ENCODE results near the gene ZNF428. TPM values are rescaled to one million over a fixed set of nuclear protein-coding genes. Genes with fewer than 3 reads are reported as not detected.
"Not testable (repeated sequence)": the region's sequence is repeated elsewhere in the genome, so short reads cannot be mapped to it uniquely, and the experiment has no call there.

Gene ZNF428
- total and polyA plus RNA-seq, 9 donors = 11.6 to 69.0 (median 43.1) TPM

DNA sequence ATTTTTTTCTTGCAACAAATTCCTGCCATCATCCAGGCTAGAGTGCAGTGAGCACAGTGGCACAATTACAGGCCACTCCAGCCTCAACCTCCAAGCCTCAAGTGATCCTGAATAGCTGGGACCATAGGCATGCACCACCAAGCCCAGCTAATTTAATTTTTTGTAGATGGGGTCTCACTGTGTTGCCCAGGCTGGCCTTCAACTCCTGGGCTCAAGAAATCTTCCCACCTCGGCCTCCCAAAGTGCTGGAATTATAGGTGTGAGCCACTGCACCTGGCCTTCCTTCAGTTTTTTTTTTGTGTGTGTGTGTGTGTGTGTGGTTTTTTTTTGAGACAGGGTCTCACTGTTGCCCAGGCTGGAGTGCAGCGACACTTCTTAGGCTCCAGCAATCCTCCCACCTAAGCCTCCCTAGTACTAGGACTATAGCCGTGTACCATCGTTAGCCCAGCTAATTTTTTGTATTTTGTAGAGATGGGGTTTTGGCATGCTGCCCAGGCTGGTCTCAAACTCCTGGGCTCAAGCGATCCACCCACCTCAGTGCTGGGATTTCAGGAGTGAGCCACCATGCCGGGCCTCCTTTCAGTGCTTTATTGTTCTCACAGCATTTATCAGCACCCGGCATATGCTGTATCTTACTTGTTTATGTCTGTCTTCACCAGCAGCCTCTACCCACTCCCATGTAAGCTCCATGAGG lies 13.4 kb downstream of the ZNF428 start:
- H3K27ac ChIP-seq = no peak overlapping the region
- H3K36me3 ChIP-seq = no peaks in the 10 kb centered on the region
- 52 to 63% (median 60%) methylated on average over 7 of the region's 7 CpGs for WGBS, 3 donors
- H3K9me3 ChIP-seq = no peaks in the 10 kb centered on the region
- no peak overlapping the region for H3K4me3 ChIP-seq
- intact Hi-C loops (cut with DNase I) = loop anchor here in 1 of 4 donors (10.0 kb wide), 1 partner anchor 49 kb away; no protein-coding TSS in a partner anchor
- no peaks in the 10 kb centered on the region for H3K27me3 ChIP-seq
- H3K4me1 ChIP-seq (ENCODE audit: insufficient read depth) = no peaks in the 10 kb centered on the region
- TF ChIP-seq, protein P1, sequence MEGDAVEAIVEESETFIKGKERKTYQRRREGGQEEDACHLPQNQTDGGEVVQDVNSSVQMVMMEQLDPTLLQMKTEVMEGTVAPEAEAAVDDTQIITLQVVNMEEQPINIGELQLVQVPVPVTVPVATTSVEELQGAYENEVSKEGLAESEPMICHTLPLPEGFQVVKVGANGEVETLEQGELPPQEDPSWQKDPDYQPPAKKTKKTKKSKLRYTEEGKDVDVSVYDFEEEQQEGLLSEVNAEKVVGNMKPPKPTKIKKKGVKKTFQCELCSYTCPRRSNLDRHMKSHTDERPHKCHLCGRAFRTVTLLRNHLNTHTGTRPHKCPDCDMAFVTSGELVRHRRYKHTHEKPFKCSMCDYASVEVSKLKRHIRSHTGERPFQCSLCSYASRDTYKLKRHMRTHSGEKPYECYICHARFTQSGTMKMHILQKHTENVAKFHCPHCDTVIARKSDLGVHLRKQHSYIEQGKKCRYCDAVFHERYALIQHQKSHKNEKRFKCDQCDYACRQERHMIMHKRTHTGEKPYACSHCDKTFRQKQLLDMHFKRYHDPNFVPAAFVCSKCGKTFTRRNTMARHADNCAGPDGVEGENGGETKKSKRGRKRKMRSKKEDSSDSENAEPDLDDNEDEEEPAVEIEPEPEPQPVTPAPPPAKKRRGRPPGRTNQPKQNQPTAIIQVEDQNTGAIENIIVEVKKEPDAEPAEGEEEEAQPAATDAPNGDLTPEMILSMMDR (IDR thresholded peaks at IDR 0.05) = no peak
- no peak for TF ChIP-seq EP300 (IDR thresholded peaks at IDR 0.05)
- TF ChIP-seq POLR2A (IDR thresholded peaks at IDR 0.05) = no peak
- no peak for DNase-seq

DNA sequence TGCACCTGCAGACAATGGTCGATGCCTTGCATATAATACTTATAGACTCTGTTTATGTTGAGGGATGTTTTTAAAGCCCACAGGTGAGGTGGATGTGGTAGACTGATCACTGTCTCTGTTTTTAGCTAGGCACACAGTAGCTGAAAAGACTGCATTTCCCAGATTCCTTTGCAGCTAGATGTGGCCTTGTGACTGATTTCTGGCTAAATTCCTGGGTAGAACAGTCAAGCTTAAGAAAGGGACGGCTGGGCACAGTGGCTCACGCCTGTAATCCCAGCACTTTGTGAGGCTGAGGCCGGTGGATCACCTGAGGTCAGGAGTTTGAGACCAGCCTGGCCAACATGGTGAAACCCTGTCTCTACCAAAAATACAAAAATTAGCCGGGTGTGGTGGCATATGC lies 19.1 kb downstream of the ZNF428 start:
- not testable (repeated sequence) for H3K4me3 ChIP-seq; H3K4me1 ChIP-seq (ENCODE audit: insufficient read depth); H3K36me3 ChIP-seq; H3K27me3 ChIP-seq; H3K9me3 ChIP-seq; DNase-seq; H3K27ac ChIP-seq
- intact Hi-C loops (cut with DNase I) = loop anchor here in 1 of 4 donors (10.0 kb wide), 1 partner anchor 54 kb away; no protein-coding TSS in a partner anchor
- WGBS, 3 donors = 71 to 78% (median 72%) methylated on average over 5 of the region's 5 CpGs

DNA sequence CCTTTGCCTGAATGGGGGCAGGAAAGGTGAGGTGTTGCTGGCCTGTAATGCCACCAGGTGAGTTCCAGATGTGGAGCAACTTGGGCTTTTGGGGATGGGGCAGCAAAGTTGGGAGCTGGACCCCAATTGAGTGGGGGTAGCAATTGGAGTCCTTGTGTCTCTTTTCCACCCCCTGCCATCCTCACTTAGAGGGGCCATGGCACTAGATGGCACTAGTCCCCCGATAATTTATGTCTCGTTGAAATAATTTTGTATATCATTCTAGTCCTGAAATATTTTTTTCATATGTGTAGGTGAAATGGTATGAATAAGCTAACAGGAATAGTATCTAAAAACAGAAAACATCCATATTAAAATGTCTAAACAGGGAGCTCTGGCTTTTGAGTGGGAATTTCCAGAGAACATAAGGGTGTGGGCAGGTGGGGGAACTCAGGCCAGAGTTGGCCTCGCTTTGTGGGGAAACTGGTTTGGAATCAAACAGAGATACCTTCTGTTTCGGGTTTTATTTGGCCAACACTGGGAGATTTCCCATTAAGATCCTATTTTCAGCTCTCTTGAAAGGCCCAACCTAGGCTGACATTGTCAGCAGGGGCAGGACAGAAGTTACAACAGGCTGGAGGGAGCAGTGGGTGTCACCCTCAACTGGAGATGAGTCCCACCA lies 19.7 kb downstream of the ZNF428 start:
- no peaks in the 10 kb centered on the region for H3K27me3 ChIP-seq
- 78 to 82% (median 78%) methylated on average over 4 of the region's 4 CpGs for WGBS, 3 donors
- intact Hi-C loops (cut with DNase I) = loop anchor here in 2 of 4 donors (5.0 to 10.0 kb wide), 2 partner anchors 55 to 67 kb away; partner anchors contain the start of gene ZNF575 (in 1 of the 2)
- H3K27ac ChIP-seq = no peak overlapping the region
- TF ChIP-seq POLR2A (IDR thresholded peaks at IDR 0.05) (no peak), EP300 (IDR thresholded peaks at IDR 0.05) (no peak)
- TF ChIP-seq, protein P1 (IDR thresholded peaks at IDR 0.05) = no peak
- H3K36me3 ChIP-seq = no peaks in the 10 kb centered on the region
- H3K4me3 ChIP-seq = no peak overlapping the region
- no peak for DNase-seq
- no peaks in the 10 kb centered on the region for H3K9me3 ChIP-seq
- H3K4me1 ChIP-seq (ENCODE audit: insufficient read depth) = peaks cover 8% of the 10 kb centered on the region

DNA sequence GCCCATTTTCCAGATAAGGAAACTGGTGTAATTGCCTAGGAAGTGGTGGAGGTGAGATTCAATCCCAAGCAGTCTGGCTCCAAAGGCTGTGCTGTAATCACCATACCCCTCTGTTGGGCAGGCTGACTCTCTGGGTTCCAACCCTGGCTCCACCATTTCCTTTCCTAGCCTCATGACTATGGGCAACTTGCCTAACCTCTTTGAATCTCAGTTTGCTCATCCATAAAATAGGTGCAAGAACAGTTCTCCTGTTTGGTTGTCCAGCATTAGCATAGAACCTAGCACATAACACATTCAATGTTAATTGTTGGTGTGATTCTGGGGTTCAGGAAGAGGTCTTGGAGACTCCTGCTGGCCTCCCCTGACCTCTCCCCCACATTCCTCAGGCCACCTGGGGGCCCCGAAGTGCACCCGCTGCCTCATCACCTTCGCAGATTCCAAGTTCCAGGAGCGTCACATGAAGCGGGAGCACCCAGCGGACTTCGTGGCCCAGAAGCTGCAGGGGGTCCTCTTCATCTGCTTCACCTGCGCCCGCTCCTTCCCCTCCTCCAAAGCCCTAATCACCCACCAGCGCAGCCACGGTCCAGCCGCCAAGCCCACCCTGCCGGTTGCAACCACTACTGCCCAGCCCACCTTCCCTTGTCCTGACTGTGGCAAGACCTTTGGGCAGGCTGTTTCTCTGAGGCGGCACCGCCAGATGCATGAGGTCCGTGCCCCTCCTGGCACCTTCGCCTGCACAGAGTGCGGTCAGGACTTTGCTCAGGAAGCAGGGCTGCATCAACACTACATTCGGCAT lies 20.8 kb downstream of the ZNF428 start:
- Histone ChIP-seq H3K4me3 (no peak overlapping the region), H3K27ac (no peak overlapping the region), H3K36me3 (no peaks in the 10 kb centered on the region), H3K27me3 (no peaks in the 10 kb centered on the region), H3K9me3 (no peaks in the 10 kb centered on the region), H3K4me1 (ENCODE audit: insufficient read depth) (peaks cover 10% of the 10 kb centered on the region)
- no peak for DNase-seq
- intact Hi-C loops (cut with DNase I) = loop anchor here in 1 of 4 donors (5.0 kb wide), 1 partner anchor 66 kb away; the partner anchor contains the start of gene ZNF575
- WGBS, 3 donors = 82 to 86% (median 84%) methylated on average over 19 of the region's 19 CpGs
- TF ChIP-seq, protein P1 (IDR thresholded peaks at IDR 0.05) = no peak
- no peak for TF ChIP-seq POLR2A (IDR thresholded peaks at IDR 0.05)
- TF ChIP-seq EP300 (IDR thresholded peaks at IDR 0.05) = no peak

All from ovary (tissue), 9 donors.